Upper lobe of left lung (tissue), 6 donors: ENCODE measurements around the gene POLR3G. TPM values are rescaled to one million over a fixed set of nuclear protein-coding genes. Genes with fewer than 3 reads are reported as not detected.

Source experiments
- ATAC-seq, 2 donors: fragments of 200-7000 bp; cut with Tn5 transposase; one replicate each; pipeline ENCODE4 v1.9.1; 2022; ENCODE audit warnings: mild to moderate bottlenecking in 2 of 2, moderate library complexity in 2 of 2; ENCODE audit not compliant: low FRiP score in 2 of 2
- DNase-seq, 2 donors: peaks; one replicate each; pipeline ENCODE4 v3.0.0-alpha.2; 2019 to 2020
- H3K27ac ChIP-seq, 4 donors: fragments of 200-600 bp; sonication (generic); one replicate each; pipeline ENCODE4 v1.5.1; 2016 to 2019
- H3K27me3 ChIP-seq, 4 donors: fragments of 200-600 bp; sonication (generic); one replicate each; pipeline ENCODE4 v1.5.1; 2017 to 2019
- H3K36me3 ChIP-seq, 4 donors: fragments of 200-600 bp; sonication (generic); one replicate each; pipeline ENCODE4 v1.5.1; 2016 to 2019
- H3K4me1 ChIP-seq, 4 donors: fragments of 200-600 bp; sonication (generic); one replicate each; pipeline ENCODE4 v1.5.1; 2018 to 2019
- H3K4me3 ChIP-seq, 4 donors: fragments of 200-600 bp; sonication (generic); one replicate each; pipeline ENCODE4 v1.5.1; 2017 to 2019; ENCODE audit warnings: mild to moderate bottlenecking in 2 of 4, moderate library complexity in 1 of 4
- H3K9me3 ChIP-seq, 4 donors: fragments of 200-600 bp; sonication (generic); one replicate each; pipeline ENCODE4 v1.5.1; 2018 to 2019
- EP300 ChIP-seq, 4 donors: sonication (generic); formaldehyde crosslinking; IDR thresholded peaks; one replicate each; pipeline ENCODE4 v1.5.1; 2017; ENCODE audit warnings: antibody characterized with exemption in 4 of 4, control low read depth in 2 of 4
- POLR2A ChIP-seq, 4 donors: fragments of 450-650 bp; IDR thresholded peaks; one replicate each; pipeline ENCODE4 v1.5.1; 2016 to 2017; ENCODE audit warnings: antibody characterized with exemption in 4 of 4, mild to moderate bottlenecking in 2 of 4
- POLR2AphosphoS5 ChIP-seq, 2 donors: sonication (generic); formaldehyde crosslinking; IDR thresholded peaks; one replicate each; pipeline ENCODE4 v1.5.1; 2017; ENCODE audit warnings: antibody characterized with exemption in 2 of 2
- WGBS, 2 donors: methylation state at CpG; one replicate each; pipeline ENCODE4 v1.1.5; 2017 to 2018; 5-methylcytosine and 5-hydroxymethylcytosine counted together
- total RNA-seq, 6 donors: library from RNA; depleted of rRNA in 4 of 6; stranded (reverse); fragments of >200 nt in 4 of 6; gene quantifications; one replicate each; pipeline versions ENCODE4 v1.1.0 to v1.2.1, GENCODE V29; 2016 to 2021
- TF ChIP-seq, protein P1 (sequence below), 6 experiments: fragments of 450-650 bp in 4 of 6; fragments of 200-600 bp in 2 of 6; sonication (generic) in 2 of 6; IDR thresholded peaks; one replicate each; pipeline ENCODE4 v1.5.1; 2016 to 2019; ENCODE audit warnings: antibody characterized with exemption in 6 of 6
- donor health status: DM: no; HTN: no; CAD: no; lungs with moderate emphysema.
- donor health status: DM: no; HTN: yes; CAD: no; lungs with severe emphysema.

Gene POLR3G
- total RNA-seq, 6 donors from 2014 or later: 0.33 to 2.5 (median 1.9) TPM; not detected in 1

DNA sequence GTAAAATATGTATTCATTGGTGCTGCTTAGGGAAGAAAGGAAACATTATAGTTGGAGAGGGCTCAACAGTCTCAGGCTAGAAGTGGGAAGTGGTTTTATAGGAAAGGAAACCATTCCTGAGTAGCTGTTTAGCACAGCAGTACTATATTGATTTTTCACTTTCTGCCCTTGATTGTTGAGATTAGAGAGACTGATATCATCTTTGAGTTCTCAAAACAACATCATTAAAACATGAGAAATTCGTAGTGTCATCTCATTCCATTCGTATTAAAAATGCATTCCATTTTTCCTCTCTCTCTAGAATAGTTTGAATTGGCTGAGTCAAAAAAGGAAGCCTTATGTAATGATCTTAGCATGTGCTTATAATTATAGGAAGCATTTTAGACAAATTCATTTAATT is 14.1 kb downstream of the POLR3G start:
- ATAC-seq (peak in 1 of 2 donors; percentile 70), DNase-seq (no peak)
- H3K4me3 ChIP-seq: no peak overlapping the region
- no peak overlapping the region for H3K27ac ChIP-seq
- H3K36me3 ChIP-seq: no peaks in the 10 kb centered on the region
- H3K27me3 ChIP-seq: no peaks in the 10 kb centered on the region
- no peaks in the 10 kb centered on the region for H3K9me3 ChIP-seq
- H3K4me1 ChIP-seq: no peaks in the 10 kb centered on the region
- whole genome bisulfite sequencing, 2 donors: 32 to 49% methylated on average over 2 of the region's 2 CpGs
- TF ChIP-seq, protein P1, sequence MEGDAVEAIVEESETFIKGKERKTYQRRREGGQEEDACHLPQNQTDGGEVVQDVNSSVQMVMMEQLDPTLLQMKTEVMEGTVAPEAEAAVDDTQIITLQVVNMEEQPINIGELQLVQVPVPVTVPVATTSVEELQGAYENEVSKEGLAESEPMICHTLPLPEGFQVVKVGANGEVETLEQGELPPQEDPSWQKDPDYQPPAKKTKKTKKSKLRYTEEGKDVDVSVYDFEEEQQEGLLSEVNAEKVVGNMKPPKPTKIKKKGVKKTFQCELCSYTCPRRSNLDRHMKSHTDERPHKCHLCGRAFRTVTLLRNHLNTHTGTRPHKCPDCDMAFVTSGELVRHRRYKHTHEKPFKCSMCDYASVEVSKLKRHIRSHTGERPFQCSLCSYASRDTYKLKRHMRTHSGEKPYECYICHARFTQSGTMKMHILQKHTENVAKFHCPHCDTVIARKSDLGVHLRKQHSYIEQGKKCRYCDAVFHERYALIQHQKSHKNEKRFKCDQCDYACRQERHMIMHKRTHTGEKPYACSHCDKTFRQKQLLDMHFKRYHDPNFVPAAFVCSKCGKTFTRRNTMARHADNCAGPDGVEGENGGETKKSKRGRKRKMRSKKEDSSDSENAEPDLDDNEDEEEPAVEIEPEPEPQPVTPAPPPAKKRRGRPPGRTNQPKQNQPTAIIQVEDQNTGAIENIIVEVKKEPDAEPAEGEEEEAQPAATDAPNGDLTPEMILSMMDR (IDR thresholded peaks at IDR 0.05): no peak
- no peak for TF ChIP-seq EP300 (IDR thresholded peaks at IDR 0.05)
- TF ChIP-seq POLR2A (IDR thresholded peaks at IDR 0.05): no peak
- TF ChIP-seq POLR2AphosphoS5 (IDR thresholded peaks at IDR 0.05): no peak

GRCh38 chr5:90494043-90494442 is 19.4 kb downstream of the POLR3G start:
- no peaks in the 10 kb centered on the region for H3K36me3 ChIP-seq
- ATAC-seq (no peak), DNase-seq (no peak)
- no peaks in the 10 kb centered on the region for H3K9me3 ChIP-seq
- H3K27ac ChIP-seq: no peak overlapping the region
- TF ChIP-seq, protein P1 (IDR thresholded peaks at IDR 0.05): no peak
- TF ChIP-seq POLR2AphosphoS5 (IDR thresholded peaks at IDR 0.05): no peak
- TF ChIP-seq EP300 (IDR thresholded peaks at IDR 0.05): no peak
- no peak for TF ChIP-seq POLR2A (IDR thresholded peaks at IDR 0.05)
- H3K27me3 ChIP-seq: no peaks in the 10 kb centered on the region
- no peak overlapping the region for H3K4me3 ChIP-seq
- H3K4me1 ChIP-seq: no peaks in the 10 kb centered on the region

DNA sequence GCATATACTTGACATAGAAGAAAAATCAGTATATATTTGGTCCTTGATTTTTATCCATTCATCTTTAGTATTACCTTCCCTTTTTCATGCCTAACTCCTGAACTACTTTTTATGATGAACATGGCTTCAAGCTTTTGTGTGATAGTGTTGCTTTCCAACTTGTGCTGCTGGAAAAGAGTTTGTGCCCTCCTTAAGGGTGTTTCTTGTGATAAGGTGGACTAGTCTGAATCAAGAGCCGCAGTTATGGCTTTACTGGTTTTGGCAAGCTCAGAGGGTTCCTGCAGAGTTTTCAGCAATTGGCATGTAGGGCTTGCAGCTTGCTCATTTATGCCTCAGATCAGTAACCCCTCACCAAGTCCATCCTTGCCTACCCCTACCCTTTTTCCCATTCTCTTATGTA is 20.5 kb downstream of the POLR3G start:
- Histone ChIP-seq H3K9me3 (no peaks in the 10 kb centered on the region), H3K4me1 (no peaks in the 10 kb centered on the region), H3K27me3 (no peaks in the 10 kb centered on the region), H3K27ac (no peak overlapping the region), H3K4me3 (no peak overlapping the region), H3K36me3 (no peaks in the 10 kb centered on the region)
- TF ChIP-seq, protein P1 (IDR thresholded peaks at IDR 0.05): no peak
- no peak for DNase-seq
- no peak for ATAC-seq
- 88 to 95% methylated on average over 1 of the region's 1 CpG for WGBS, 2 donors

DNA sequence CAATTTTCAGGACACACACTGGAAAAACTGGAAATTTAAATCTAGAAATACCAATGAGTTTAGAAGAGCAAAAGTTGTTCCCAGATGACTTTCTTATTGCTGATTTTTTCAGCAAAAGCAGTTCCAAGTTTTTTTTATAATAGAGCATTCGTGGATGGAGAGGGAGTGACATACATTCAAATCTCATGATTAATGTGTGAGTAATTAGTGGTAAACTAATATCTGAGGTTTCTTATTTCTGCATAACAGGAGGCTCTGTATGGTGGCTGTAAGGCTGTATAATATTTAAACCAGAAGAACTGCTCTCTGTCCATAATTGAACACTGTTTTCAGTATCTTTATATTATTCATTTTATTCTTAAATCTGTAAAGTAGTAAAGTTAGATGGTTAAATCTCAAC is 28.9 kb downstream of the POLR3G start:
- H3K4me3 ChIP-seq: no peak overlapping the region
- no peaks in the 10 kb centered on the region for H3K27me3 ChIP-seq
- H3K9me3 ChIP-seq: no peaks in the 10 kb centered on the region
- TF ChIP-seq, protein P1 (IDR thresholded peaks at IDR 0.05): no peak
- TF ChIP-seq POLR2AphosphoS5 (IDR thresholded peaks at IDR 0.05) (no peak), POLR2A (IDR thresholded peaks at IDR 0.05) (no peak), EP300 (IDR thresholded peaks at IDR 0.05) (no peak)
- WGBS, 2 donors: 86 to 89% methylated on average over 1 of the region's 1 CpG
- H3K4me1 ChIP-seq: no peaks in the 10 kb centered on the region
- DNase-seq: no peak
- ATAC-seq: no peak
- H3K27ac ChIP-seq: no peak overlapping the region
- H3K36me3 ChIP-seq: no peaks in the 10 kb centered on the region

DNA sequence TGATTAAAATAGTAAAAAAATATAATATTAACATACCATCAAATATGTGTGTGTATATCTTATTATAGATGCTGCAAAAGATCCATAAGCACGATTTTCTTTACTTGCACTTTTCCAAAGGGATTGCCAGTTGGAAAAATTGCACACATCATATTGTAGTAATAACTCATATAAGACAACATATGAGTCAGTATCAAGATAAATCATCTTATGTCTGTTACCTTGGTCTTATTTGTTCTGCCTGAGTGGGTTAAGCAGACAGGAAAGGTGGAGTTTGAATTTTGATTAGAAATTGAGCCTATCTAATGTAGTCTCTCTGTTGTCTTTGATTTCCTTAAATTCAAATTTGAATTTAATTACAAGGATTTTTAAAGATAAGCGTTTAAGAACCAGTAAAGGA is 30.1 kb downstream of the POLR3G start:
- Histone ChIP-seq H3K4me3 (no peak overlapping the region), H3K27ac (no peak overlapping the region), H3K27me3 (no peaks in the 10 kb centered on the region), H3K36me3 (no peaks in the 10 kb centered on the region), H3K4me1 (no peaks in the 10 kb centered on the region), H3K9me3 (no peaks in the 10 kb centered on the region)
- WGBS, 2 donors: 89 to 94% methylated on average over 2 of the region's 2 CpGs
- ATAC-seq (no peak), DNase-seq (no peak)
- TF ChIP-seq POLR2AphosphoS5 (IDR thresholded peaks at IDR 0.05) (no peak), POLR2A (IDR thresholded peaks at IDR 0.05) (no peak), EP300 (IDR thresholded peaks at IDR 0.05) (no peak)
- TF ChIP-seq, protein P1 (IDR thresholded peaks at IDR 0.05): no peak
